Sigmoid colon (tissue), 4 donors: ENCODE results near the gene DUSP22.

Source experiments
- EP300 ChIP-seq, 4 donors: sonication (generic); formaldehyde crosslinking; IDR thresholded peaks; one replicate each; pipeline ENCODE4 v1.6.1; 2017; ENCODE audit warnings: antibody characterized with exemption in 4 of 4
- POLR2A ChIP-seq, 2 donors: fragments of 450-650 bp; IDR thresholded peaks; one replicate each; pipeline ENCODE4 v1.6.1; 2016; ENCODE audit warnings: antibody characterized with exemption in 2 of 2, mild to moderate bottlenecking in 2 of 2, moderate library complexity in 2 of 2
- TF ChIP-seq, protein P1 (sequence below), 4 experiments: fragments of 450-650 bp in 3 of 4; fragments of 200-600 bp in 1 of 4; IDR thresholded peaks; one replicate each; pipeline ENCODE4 v1.5.1; 2016 to 2019; ENCODE audit warnings: antibody characterized with exemption in 4 of 4, mild to moderate bottlenecking in 3 of 4, moderate library complexity in 2 of 4

DNA sequence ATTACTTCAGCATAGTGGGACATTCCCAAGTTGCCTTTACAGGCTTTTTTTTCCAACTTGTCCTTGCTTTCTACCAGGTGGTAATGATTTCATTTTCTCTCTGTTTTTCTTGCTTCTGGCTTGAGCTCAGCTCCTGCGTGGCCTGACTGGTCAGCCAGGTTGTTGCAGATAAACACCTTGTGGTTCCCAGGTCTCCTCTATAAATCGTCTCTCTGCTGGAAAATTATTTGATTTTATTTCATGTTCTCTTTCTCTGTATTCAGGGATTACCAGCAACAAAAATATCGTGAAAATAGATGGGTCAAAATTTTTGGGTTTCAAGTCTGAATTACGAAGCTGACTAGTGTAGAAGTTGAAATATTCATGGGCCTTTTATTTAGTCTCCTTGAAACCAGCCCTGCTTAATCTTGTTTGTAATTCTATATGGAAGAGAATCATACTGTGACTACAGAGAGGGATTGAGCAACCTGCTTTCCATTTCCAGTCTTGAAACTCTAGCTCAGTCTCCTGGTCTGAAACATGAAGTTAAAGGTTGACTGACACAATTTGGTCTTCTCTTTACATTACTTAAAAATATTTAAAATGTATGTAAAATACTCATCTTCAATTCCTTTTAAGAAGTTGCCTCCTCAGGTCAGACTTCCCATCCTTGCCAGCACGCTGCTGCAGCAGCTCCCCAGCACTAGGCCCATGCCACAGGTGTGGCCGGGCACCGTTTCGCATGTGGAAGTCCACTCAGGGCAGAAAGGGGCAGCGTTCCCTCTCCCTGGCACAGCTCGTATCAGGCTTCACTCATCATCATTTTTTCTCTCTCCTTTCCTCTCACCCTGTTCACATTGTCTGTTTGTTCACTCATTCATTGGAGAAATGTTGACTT is 7.1 kb downstream of the DUSP22 start:
- TF ChIP-seq, protein P1, sequence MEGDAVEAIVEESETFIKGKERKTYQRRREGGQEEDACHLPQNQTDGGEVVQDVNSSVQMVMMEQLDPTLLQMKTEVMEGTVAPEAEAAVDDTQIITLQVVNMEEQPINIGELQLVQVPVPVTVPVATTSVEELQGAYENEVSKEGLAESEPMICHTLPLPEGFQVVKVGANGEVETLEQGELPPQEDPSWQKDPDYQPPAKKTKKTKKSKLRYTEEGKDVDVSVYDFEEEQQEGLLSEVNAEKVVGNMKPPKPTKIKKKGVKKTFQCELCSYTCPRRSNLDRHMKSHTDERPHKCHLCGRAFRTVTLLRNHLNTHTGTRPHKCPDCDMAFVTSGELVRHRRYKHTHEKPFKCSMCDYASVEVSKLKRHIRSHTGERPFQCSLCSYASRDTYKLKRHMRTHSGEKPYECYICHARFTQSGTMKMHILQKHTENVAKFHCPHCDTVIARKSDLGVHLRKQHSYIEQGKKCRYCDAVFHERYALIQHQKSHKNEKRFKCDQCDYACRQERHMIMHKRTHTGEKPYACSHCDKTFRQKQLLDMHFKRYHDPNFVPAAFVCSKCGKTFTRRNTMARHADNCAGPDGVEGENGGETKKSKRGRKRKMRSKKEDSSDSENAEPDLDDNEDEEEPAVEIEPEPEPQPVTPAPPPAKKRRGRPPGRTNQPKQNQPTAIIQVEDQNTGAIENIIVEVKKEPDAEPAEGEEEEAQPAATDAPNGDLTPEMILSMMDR (IDR thresholded peaks at IDR 0.05) = no peak
- TF ChIP-seq POLR2A (IDR thresholded peaks at IDR 0.05) (no peak), EP300 (IDR thresholded peaks at IDR 0.05) (no peak)
